Liver (tissue), 3 donors: ENCODE measurements around the gene BUB3.

Source experiments
- EGR1 ChIP-seq, 2 donors: IDR thresholded peaks; 2 replicates each; pipeline ENCODE4 v1.6.1; 2016 to 2018; ENCODE audit warnings: antibody characterized with exemption in 2 of 2, low read depth in 2 of 2
- RAD21 ChIP-seq, 2 donors: IDR thresholded peaks; 2 replicates each; pipeline ENCODE4 v1.6.1; 2016; ENCODE audit warnings: antibody characterized with exemption in 2 of 2, mild to moderate bottlenecking in 2 of 2
- TAF1 ChIP-seq: conservative IDR thresholded peaks from 2 replicates; pipeline ENCODE4 v1.6.1; 2016; ENCODE audit warnings: antibody characterized with exemption, mild to moderate bottlenecking
- TF ChIP-seq, protein P1 (sequence below): fragments of 150-350 bp; IDR thresholded peaks from 2 replicates; pipeline ENCODE4 v1.5.1; 2017; ENCODE audit warnings: improper control_type of control experiment, low read depth, low read length; ENCODE audit not compliant: missing input control
- TF ChIP-seq, protein P2 (sequence below): IDR thresholded peaks from 2 replicates; pipeline ENCODE4 v1.6.1; 2016; ENCODE audit warnings: antibody characterized with exemption
- donor health status: healthy.
- donor health status: healthy.

DNA sequence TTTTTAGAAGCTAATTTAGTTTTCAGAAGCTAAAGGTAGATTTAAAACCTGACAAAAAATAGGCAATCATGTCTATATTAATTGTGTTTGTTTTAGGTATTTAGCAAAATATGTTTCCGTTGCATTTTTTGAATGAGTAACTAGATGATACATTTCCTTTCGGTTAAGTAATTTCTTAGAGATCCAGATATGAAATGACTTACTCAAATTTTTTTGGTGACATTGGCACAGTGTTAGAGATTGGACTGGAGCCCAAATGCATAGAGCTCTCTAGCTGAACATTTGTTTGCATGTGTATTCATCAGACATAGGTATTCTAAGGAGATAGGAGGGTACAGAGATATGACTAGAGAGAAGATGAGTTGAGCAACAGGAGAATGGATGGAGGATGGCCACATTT lies 1.9 kb downstream of the BUB3 start:
- TF ChIP-seq, protein P1, sequence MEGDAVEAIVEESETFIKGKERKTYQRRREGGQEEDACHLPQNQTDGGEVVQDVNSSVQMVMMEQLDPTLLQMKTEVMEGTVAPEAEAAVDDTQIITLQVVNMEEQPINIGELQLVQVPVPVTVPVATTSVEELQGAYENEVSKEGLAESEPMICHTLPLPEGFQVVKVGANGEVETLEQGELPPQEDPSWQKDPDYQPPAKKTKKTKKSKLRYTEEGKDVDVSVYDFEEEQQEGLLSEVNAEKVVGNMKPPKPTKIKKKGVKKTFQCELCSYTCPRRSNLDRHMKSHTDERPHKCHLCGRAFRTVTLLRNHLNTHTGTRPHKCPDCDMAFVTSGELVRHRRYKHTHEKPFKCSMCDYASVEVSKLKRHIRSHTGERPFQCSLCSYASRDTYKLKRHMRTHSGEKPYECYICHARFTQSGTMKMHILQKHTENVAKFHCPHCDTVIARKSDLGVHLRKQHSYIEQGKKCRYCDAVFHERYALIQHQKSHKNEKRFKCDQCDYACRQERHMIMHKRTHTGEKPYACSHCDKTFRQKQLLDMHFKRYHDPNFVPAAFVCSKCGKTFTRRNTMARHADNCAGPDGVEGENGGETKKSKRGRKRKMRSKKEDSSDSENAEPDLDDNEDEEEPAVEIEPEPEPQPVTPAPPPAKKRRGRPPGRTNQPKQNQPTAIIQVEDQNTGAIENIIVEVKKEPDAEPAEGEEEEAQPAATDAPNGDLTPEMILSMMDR = no peak
- TF ChIP-seq EGR1 (IDR thresholded peaks at IDR 0.05; ENCODE audit: low read depth in 2 of 2) (no peak), TAF1 (no peak), RAD21 (IDR thresholded peaks at IDR 0.05) (no peak)
- TF ChIP-seq, protein P2, sequence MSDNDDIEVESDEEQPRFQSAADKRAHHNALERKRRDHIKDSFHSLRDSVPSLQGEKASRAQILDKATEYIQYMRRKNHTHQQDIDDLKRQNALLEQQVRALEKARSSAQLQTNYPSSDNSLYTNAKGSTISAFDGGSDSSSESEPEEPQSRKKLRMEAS = no peak
